A549 (cell line): ENCODE results near the gene PREX1. TPM values are rescaled to one million over a fixed set of nuclear protein-coding genes. Genes with fewer than 3 reads are reported as not detected.

Experiments used
- ATAC-seq, 2 experiments: fragments of 200-7000 bp in 1 of 2; fragments of >200 bp in 1 of 2; cut with Nextera tagmentation in 1 of 2; cut with Tn5 transposase in 1 of 2; 3 replicates each; pipeline versions ENCODE4 v1.8.0 to v1.9.1; 2018 to 2020; ENCODE audit warnings: mild to moderate bottlenecking in 1 of 2, moderate library complexity in 1 of 2
- CTCF ChIA-PET: fragments of 300-600 bp; sonication (Branson Sonifier 250); formaldehyde crosslinking; extraction: SDS; loops from one replicate; lab custom pipeline; 2021; ENCODE audit warnings: antibody characterized with exemption, inconsistent platforms; lab: Yijun Ruan, JAX
- POLR2A ChIA-PET: fragments of 350-600 bp; formaldehyde crosslinking; extraction: SDS; loops from one replicate; lab custom pipeline; 2021; ENCODE audit warnings: antibody characterized with exemption, inconsistent platforms; lab: Yijun Ruan, JAX
- DNase-seq, 2 experiments: peaks; one replicate each; pipeline versions ENCODE4 v3.0.0 to v3.0.0-alpha.2; 2011 to 2016; ENCODE audit warnings: low read depth in 1 of 2, low spot score in 1 of 2
- FAIRE-seq: peaks from 2 replicates; lab custom pipeline; 2011; peaks lifted over from hg19 to GRCh38; lab: Jason Lieb, UNC
- H3K27ac ChIP-seq, 2 experiments: fragments of >200 bp; sonication (Bioruptor Twin); formaldehyde crosslinking; 3 replicates each; pipeline ENCODE4 v1.5.1; 2016 to 2017
- H3K4me1 ChIP-seq: fragments of >200 bp; sonication (Bioruptor Twin); formaldehyde crosslinking; 3 replicates; pipeline ENCODE4 v1.6.1; 2016
- H3K4me2 ChIP-seq: fragments of >200 bp; sonication (Bioruptor Twin); formaldehyde crosslinking; 3 replicates; pipeline ENCODE4 v1.6.1; 2016
- H3K4me3 ChIP-seq: fragments of >200 bp; sonication (Bioruptor Twin); formaldehyde crosslinking; 3 replicates; pipeline ENCODE4 v1.5.1; 2016
- H3K9me3 ChIP-seq: fragments of >200 bp; sonication (Bioruptor Twin); formaldehyde crosslinking; 3 replicates; pipeline ENCODE4 v1.6.1; 2016
- BCL3 ChIP-seq: fragments of >200 bp; sonication (Bioruptor Twin); formaldehyde crosslinking; IDR thresholded peaks from 3 replicates; pipeline ENCODE4 v1.6.1; 2016
- CBX2 ChIP-seq: fragments of 200-600 bp; sonication (generic); IDR thresholded peaks from 2 replicates; pipeline ENCODE4 v1.6.1; 2016; ENCODE audit warnings: low read depth, mild to moderate bottlenecking, borderline replicate concordance
- CBX8 ChIP-seq: fragments of 200-600 bp; sonication (generic); IDR thresholded peaks from 2 replicates; pipeline ENCODE4 v1.6.1; 2016
- CTCF ChIP-seq: fragments of >200 bp; sonication (Bioruptor Twin); formaldehyde crosslinking; IDR thresholded peaks from 3 replicates; pipeline ENCODE4 v1.5.1; 2016
- E2F6 ChIP-seq: IDR thresholded peaks from 2 replicates; pipeline ENCODE4 v1.6.1; 2012; ENCODE audit warnings: low read depth, borderline replicate concordance
- EP300 ChIP-seq, 2 experiments: fragments of >200 bp; sonication (Bioruptor Twin); formaldehyde crosslinking; IDR thresholded peaks; 2 replicates in 1 of 2; 3 replicates in 1 of 2; pipeline ENCODE4 v1.6.1; 2016 to 2017
- FOSB ChIP-seq: fragments of 250-450 bp; sonication (Bioruptor Pico); IDR thresholded peaks from 2 replicates; pipeline ENCODE4 v1.5.0; 2020; ENCODE audit warnings: mild to moderate bottlenecking, moderate library complexity
- FOXS1 ChIP-seq: fragments of 250-450 bp; sonication (Bioruptor Pico); IDR thresholded peaks from 2 replicates; pipeline ENCODE4 v1.5.0; 2020; ENCODE audit warnings: mild to moderate bottlenecking, moderate library complexity
- HEYL ChIP-seq: fragments of 250-450 bp; sonication (Bioruptor Pico); IDR thresholded peaks from 2 replicates; pipeline ENCODE4 v1.8.0; 2021; ENCODE audit warnings: mild to moderate bottlenecking, moderate library complexity
- HOXB13 ChIP-seq: fragments of 250-450 bp; sonication (Bioruptor Pico); IDR thresholded peaks from 2 replicates; pipeline ENCODE4 v1.5.0; 2020; ENCODE audit warnings: low read depth, mild to moderate bottlenecking, moderate library complexity
- HOXB5 ChIP-seq: fragments of 250-450 bp; sonication (Bioruptor Pico); IDR thresholded peaks from 2 replicates; pipeline ENCODE4 v1.5.0; 2020; ENCODE audit warnings: mild to moderate bottlenecking, moderate library complexity
- JUN ChIP-seq, 2 experiments: fragments of >200 bp; sonication (Bioruptor Twin); formaldehyde crosslinking; IDR thresholded peaks; 2 replicates in 1 of 2; 3 replicates in 1 of 2; pipeline ENCODE4 v1.6.1; 2016 to 2017
- KDM1A ChIP-seq: fragments of 200-600 bp; sonication (generic); IDR thresholded peaks from 2 replicates; pipeline ENCODE4 v1.6.1; 2016; ENCODE audit warnings: low read depth, mild to moderate bottlenecking
- NFE2L2 ChIP-seq: fragments of 150-350 bp; conservative IDR thresholded peaks from 2 replicates; pipeline ENCODE4 v1.6.1; 2014; ENCODE audit warnings: low read length
- PHF8 ChIP-seq: fragments of 200-600 bp; sonication (generic); IDR thresholded peaks from 2 replicates; pipeline ENCODE4 v1.6.1; 2016; ENCODE audit warnings: low read depth, mild to moderate bottlenecking, antibody characterized with exemption, moderate library complexity, borderline replicate concordance
- POLR2A ChIP-seq: IDR thresholded peaks from 2 replicates; pipeline ENCODE4 v1.6.1; 2012; ENCODE audit warnings: mild to moderate bottlenecking, low read length
- POLR2AphosphoS2 ChIP-seq: conservative IDR thresholded peaks from 2 replicates; pipeline ENCODE4 v1.6.1; 2012; ENCODE audit warnings: low read length, improper control_type of control experiment, inconsistent platforms
- REST ChIP-seq: fragments of 200-600 bp; sonication (generic); IDR thresholded peaks from 2 replicates; pipeline ENCODE4 v1.6.1; 2016; ENCODE audit warnings: antibody characterized with exemption, mild to moderate bottlenecking, moderate library complexity
- RNF2 ChIP-seq: fragments of 200-600 bp; sonication (generic); IDR thresholded peaks from 2 replicates; pipeline ENCODE4 v1.6.1; 2016; ENCODE audit warnings: low read depth, mild to moderate bottlenecking, antibody characterized with exemption, moderate library complexity, borderline replicate concordance
- USF2 ChIP-seq: fragments of 450-650 bp; IDR thresholded peaks from 2 replicates; pipeline ENCODE4 v1.6.1; 2014; ENCODE audit warnings: antibody characterized with exemption
- WGBS: methylation state at CpG from one replicate; pipeline ENCODE4 v1.1.6; 2017; ENCODE audit errors: missing lambda C conversion rate; 5-methylcytosine and 5-hydroxymethylcytosine counted together
- polyA plus RNA-seq, 4 experiments: library from polyadenylated mRNA; depleted of rRNA in 3 of 4; stranded (reverse); fragments of >200 nt; fragmentation: RNase III in 1 of 4; extraction: RNeasy Plus Mini Kit Qiagen cat#74134 plus additional on column Dnase treatment in 1 of 4; gene quantifications; 2 replicates in 3 of 4; 3 replicates in 1 of 4; pipeline ENCODE4 v1.2.3, GENCODE V29; 2011 to 2017
- TF ChIP-seq, protein P1 (sequence below): fragments of >200 bp; sonication (Bioruptor Twin); formaldehyde crosslinking; IDR thresholded peaks from 2 replicates; pipeline ENCODE4 v1.6.1; 2016

Gene PREX1
- polyA plus RNA-seq, 2 of the 4 experiments (the other 2 are of a cell fraction): 3.6 to 4.2 TPM

DNA sequence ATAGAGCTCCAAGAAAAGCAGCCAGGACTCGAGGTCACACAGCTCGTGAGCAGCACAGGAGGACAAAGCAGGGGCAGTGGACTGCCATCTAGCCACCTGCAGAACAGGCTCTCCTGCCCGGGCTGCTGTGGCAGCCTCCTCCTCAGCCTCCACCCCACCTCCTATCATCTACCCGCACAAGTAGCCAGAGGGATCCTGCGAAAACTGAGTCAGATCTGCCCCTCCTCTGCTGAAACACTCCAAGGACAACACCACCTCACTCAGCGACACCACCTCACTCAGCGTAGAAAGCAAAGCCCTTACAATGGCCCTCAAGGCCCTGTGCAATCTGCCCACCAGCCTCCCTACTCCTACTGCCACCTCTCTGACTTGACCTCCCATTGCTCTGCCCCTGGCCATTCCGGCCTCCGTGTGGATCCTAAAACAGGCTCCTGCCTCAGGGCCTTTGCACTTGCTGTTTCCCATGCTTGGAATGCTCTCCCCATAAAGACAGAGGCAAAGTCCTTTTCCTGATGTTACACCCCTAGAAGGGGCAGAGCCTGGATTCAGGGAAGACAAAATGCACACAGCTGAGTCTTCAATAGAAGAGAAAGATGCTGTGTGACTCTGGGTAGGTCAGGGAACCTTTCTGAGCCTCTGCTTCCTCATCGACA lies 19.3 kb downstream of the PREX1 start:
- POLR2A ChIA-PET: no interaction called here

GRCh38 chr20:48807586-48808381 lies 20.0 kb downstream of the PREX1 start:
- ChIA-PET CTCF (interaction anchor here (1.2 kb wide), 1 partner anchor 19 kb away, joined by 3 read pairs; no protein-coding TSS in a partner anchor), POLR2A (no interaction called here)
- 80% methylated on average over 13 of the region's 13 CpGs for WGBS
- no peak for TF ChIP-seq RNF2
- no peak for TF ChIP-seq KDM1A
- no peak for TF ChIP-seq CBX8
- no peak for TF ChIP-seq EP300 (IDR thresholded peaks at IDR 0.05)
- no peak for TF ChIP-seq FOSB (CRISPR knock-in tag)
- no peak for TF ChIP-seq HOXB5 (CRISPR knock-in tag)
- no peak for TF ChIP-seq USF2
- TF ChIP-seq CTCF: no peak
- no peak for TF ChIP-seq REST
- TF ChIP-seq FOXS1 (CRISPR knock-in tag): no peak
- TF ChIP-seq BCL3: no peak
- no peak for TF ChIP-seq E2F6
- no peak for TF ChIP-seq POLR2A
- TF ChIP-seq HEYL (CRISPR knock-in tag): no peak
- TF ChIP-seq JUN (IDR thresholded peaks at IDR 0.05): no peak
- no peak for TF ChIP-seq PHF8
- TF ChIP-seq HOXB13 (CRISPR knock-in tag): no peak
- no peak for TF ChIP-seq POLR2AphosphoS2
- Histone ChIP-seq H3K4me3 (no peak overlapping the region), H3K9me3 (peaks cover 25% of the 10 kb centered on the region), H3K4me1 (no peaks in the 10 kb centered on the region), H3K4me2 (no peak overlapping the region), H3K27ac (no peak overlapping the region)
- DNase-seq (no peak), FAIRE-seq (no peak), ATAC-seq (no peak)

More for the DNA sequence above, 19.3 kb downstream of the PREX1 start:
- no peak overlapping the region for H3K27ac ChIP-seq
- H3K4me3 ChIP-seq: no peak overlapping the region
- CTCF ChIA-PET: no interaction called here
- no peak for FAIRE-seq
- no peaks in the 10 kb centered on the region for H3K4me1 ChIP-seq
- TF ChIP-seq, protein P1, sequence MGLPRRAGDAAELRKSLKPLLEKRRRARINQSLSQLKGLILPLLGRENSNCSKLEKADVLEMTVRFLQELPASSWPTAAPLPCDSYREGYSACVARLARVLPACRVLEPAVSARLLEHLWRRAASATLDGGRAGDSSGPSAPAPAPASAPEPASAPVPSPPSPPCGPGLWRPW: no peak
- TF ChIP-seq EP300 (IDR thresholded peaks at IDR 0.05) (no peak), NFE2L2 (no peak), CBX2 (no peak)
- ATAC-seq: no peak
- no peak for DNase-seq
- no peak overlapping the region for H3K4me2 ChIP-seq
- peaks cover 25% of the 10 kb centered on the region for H3K9me3 ChIP-seq
- 80% methylated on average over 10 of the region's 10 CpGs for WGBS
